Panc1 (cell line): Measurements from ENCODE around the gene KLK13. TPM values are rescaled to one million over a fixed set of nuclear protein-coding genes. Genes with fewer than 3 reads are reported as not detected.

Experiments used
- ATAC-seq: fragments of 200-7000 bp; cut with Tn5 transposase; 2 replicates; pipeline ENCODE4 v1.9.1; 2020; ENCODE audit warnings: mild to moderate bottlenecking, moderate library complexity
- BruUV-seq: library from RNA; stranded (reverse); fragments of 400-500 nt; replicated peaks from 2 replicates; lab custom pipeline; 2021; lab: Mats Ljungman, UMichigan
- CTCF ChIA-PET: fragments of 300-600 bp; sonication (Branson Sonifier 250); formaldehyde crosslinking; loops from one replicate; lab custom pipeline; 2022; ENCODE audit warnings: antibody characterized with exemption; lab: Charles Lee
- POLR2A ChIA-PET: fragments of 300-600 bp; sonication (Branson Sonifier 250); formaldehyde crosslinking; loops from one replicate; lab custom pipeline; 2022; ENCODE audit warnings: antibody characterized with exemption; lab: Charles Lee
- DNase-seq: peaks from one replicate; pipeline ENCODE4 v3.0.0-alpha.2; 2010; ENCODE audit warnings: low read depth, low spot score
- H3K27ac ChIP-seq: 2 replicates; pipeline ENCODE4 v1.5.1; 2011; ENCODE audit warnings: mild to moderate bottlenecking, low read length, inconsistent platforms
- H3K27me3 ChIP-seq: fragments of 200-500 bp; sonication (Bioruptor generic); 2 replicates; pipeline ENCODE4 v1.6.0; 2014; ENCODE audit warnings: low read length, inconsistent platforms; ENCODE audit not compliant: control insufficient read depth, insufficient read depth
- H3K36me3 ChIP-seq: fragments of 200-500 bp; sonication (Bioruptor generic); 2 replicates; pipeline ENCODE4 v1.5.1; 2014; ENCODE audit warnings: inconsistent platforms, mild to moderate bottlenecking, low read length, moderate library complexity; ENCODE audit not compliant: control insufficient read depth, insufficient read depth
- H3K4me1 ChIP-seq: 2 replicates; pipeline ENCODE4 v1.5.1; 2011; ENCODE audit warnings: inconsistent platforms, mild to moderate bottlenecking, low read length, moderate library complexity; ENCODE audit not compliant: control insufficient read depth, insufficient read depth
- H3K4me3 ChIP-seq, 2 experiments: 2 replicates each; pipeline ENCODE4 v1.5.1; 2011 to 2012; ENCODE audit warnings: low read depth in 2 of 2, low read length in 2 of 2, mild to moderate bottlenecking in 2 of 2, inconsistent platforms in 1 of 2, moderate library complexity in 1 of 2
- H3K9me3 ChIP-seq: fragments of 200-500 bp; sonication (Bioruptor generic); 2 replicates; pipeline ENCODE4 v1.5.1; 2014; ENCODE audit warnings: low read depth, mild to moderate bottlenecking, inconsistent platforms, low read length, moderate library complexity; ENCODE audit not compliant: control insufficient read depth, insufficient read depth
- POLR2AphosphoS5 ChIP-seq: IDR thresholded peaks from 2 replicates; pipeline ENCODE4 v1.6.1; 2012; ENCODE audit warnings: mild to moderate bottlenecking, low read depth, low read length, moderate library complexity
- SIN3A ChIP-seq: IDR thresholded peaks from 2 replicates; pipeline ENCODE4 v1.6.1; 2012; ENCODE audit warnings: low read depth, mild to moderate bottlenecking, low read length, moderate library complexity, borderline replicate concordance; ENCODE audit not compliant: insufficient read depth
- TCF7L2 ChIP-seq: IDR thresholded peaks from 2 replicates; pipeline ENCODE4 v1.6.1; 2011; ENCODE audit warnings: mild to moderate bottlenecking, low read depth, low read length, inconsistent platforms
- in situ Hi-C: cut with HindIII; loops from 2 replicates; pipeline ENCODE4 v1.10.0; 2016; ENCODE audit warnings: low sequenced_read_pairs, low pct_unique_long_range_greater_than_20kb
- intact Hi-C: fragments of 100-400 bp; cut with micrococcal nuclease; formaldehyde crosslinking; loops from one replicate; pipeline ENCODE4 v1.10.0; 2022; ENCODE audit not compliant: unreplicated experiment
- total RNA-seq: library from RNA; stranded (reverse); gene quantifications from one replicate; pipeline ENCODE4 v1.2.1, GENCODE V29; 2021; ENCODE audit not compliant: unreplicated experiment
- TF ChIP-seq, protein P1 (sequence below), 2 experiments: IDR thresholded peaks; 2 replicates each; pipeline ENCODE4 v1.6.1; 2011 to 2012; ENCODE audit warnings: low read depth in 2 of 2, control low read depth in 1 of 2, low read length in 1 of 2, mild to moderate bottlenecking in 1 of 2, moderate library complexity in 1 of 2; ENCODE audit not compliant: insufficient read depth in 1 of 2
- TF ChIP-seq, protein P2 (sequence below): fragments of 450-650 bp; IDR thresholded peaks from 2 replicates; pipeline ENCODE4 v1.5.1; 2017; ENCODE audit warnings: mild to moderate bottlenecking

Gene KLK13
- total RNA-seq, 1 experiment from 2014 or later: not detected

DNA sequence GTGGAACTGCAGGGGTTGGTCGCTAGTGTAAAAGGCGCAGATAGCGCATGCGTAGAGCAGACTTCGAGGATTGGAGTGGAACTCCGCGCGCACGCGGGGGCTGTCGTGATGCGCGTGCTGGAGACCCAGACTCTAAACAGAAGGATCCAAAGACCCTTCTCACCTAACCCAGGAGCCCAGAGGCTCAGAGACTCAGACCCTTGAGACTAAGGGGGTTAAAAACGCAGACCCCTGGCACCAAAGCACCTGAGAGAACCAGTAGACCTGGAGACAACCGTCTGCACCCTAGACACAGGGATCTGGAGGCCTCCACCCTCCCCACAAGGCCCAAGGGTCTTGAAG is 43.9 kb upstream of the KLK13 start:
- Histone ChIP-seq H3K27ac (peak overlapping the region; percentile 78), H3K4me3 (peak overlapping the region; percentile 76 to 79), H3K4me1 (0 out of 2 replicates have a peak, but pooled peaks cover 3% of the 10 kb centered on the region), H3K36me3 (no peaks in the 10 kb centered on the region; the same call in 1 of the 2 replicates), H3K9me3 (no peaks in the 10 kb centered on the region), H3K27me3 (no peaks in the 10 kb centered on the region; the same call in 1 of the 2 replicates)
- POLR2A ChIA-PET: no interaction called here
- TF ChIP-seq SIN3A (no peak), TCF7L2 (no peak), POLR2AphosphoS5 (no peak)
- TF ChIP-seq, protein P1, sequence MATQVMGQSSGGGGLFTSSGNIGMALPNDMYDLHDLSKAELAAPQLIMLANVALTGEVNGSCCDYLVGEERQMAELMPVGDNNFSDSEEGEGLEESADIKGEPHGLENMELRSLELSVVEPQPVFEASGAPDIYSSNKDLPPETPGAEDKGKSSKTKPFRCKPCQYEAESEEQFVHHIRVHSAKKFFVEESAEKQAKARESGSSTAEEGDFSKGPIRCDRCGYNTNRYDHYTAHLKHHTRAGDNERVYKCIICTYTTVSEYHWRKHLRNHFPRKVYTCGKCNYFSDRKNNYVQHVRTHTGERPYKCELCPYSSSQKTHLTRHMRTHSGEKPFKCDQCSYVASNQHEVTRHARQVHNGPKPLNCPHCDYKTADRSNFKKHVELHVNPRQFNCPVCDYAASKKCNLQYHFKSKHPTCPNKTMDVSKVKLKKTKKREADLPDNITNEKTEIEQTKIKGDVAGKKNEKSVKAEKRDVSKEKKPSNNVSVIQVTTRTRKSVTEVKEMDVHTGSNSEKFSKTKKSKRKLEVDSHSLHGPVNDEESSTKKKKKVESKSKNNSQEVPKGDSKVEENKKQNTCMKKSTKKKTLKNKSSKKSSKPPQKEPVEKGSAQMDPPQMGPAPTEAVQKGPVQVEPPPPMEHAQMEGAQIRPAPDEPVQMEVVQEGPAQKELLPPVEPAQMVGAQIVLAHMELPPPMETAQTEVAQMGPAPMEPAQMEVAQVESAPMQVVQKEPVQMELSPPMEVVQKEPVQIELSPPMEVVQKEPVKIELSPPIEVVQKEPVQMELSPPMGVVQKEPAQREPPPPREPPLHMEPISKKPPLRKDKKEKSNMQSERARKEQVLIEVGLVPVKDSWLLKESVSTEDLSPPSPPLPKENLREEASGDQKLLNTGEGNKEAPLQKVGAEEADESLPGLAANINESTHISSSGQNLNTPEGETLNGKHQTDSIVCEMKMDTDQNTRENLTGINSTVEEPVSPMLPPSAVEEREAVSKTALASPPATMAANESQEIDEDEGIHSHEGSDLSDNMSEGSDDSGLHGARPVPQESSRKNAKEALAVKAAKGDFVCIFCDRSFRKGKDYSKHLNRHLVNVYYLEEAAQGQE (IDR thresholded peaks at IDR 0.05; ENCODE audit: insufficient read depth in 1 of 2, low read depth in 2 of 2, low read length in 1 of 2): no peak
- TF ChIP-seq, protein P2, sequence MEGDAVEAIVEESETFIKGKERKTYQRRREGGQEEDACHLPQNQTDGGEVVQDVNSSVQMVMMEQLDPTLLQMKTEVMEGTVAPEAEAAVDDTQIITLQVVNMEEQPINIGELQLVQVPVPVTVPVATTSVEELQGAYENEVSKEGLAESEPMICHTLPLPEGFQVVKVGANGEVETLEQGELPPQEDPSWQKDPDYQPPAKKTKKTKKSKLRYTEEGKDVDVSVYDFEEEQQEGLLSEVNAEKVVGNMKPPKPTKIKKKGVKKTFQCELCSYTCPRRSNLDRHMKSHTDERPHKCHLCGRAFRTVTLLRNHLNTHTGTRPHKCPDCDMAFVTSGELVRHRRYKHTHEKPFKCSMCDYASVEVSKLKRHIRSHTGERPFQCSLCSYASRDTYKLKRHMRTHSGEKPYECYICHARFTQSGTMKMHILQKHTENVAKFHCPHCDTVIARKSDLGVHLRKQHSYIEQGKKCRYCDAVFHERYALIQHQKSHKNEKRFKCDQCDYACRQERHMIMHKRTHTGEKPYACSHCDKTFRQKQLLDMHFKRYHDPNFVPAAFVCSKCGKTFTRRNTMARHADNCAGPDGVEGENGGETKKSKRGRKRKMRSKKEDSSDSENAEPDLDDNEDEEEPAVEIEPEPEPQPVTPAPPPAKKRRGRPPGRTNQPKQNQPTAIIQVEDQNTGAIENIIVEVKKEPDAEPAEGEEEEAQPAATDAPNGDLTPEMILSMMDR: no peak
- no TSS peak for BruUV-seq
- no peak for DNase-seq
- CTCF ChIA-PET: interaction anchor here (1.0 kb wide), 1 partner anchor 48 kb away, joined by 4 read pairs; no protein-coding TSS in a partner anchor
- in situ Hi-C loops (no loop called here), intact Hi-C loops (no loop called here)
- ATAC-seq: peak; percentile 50

DNA sequence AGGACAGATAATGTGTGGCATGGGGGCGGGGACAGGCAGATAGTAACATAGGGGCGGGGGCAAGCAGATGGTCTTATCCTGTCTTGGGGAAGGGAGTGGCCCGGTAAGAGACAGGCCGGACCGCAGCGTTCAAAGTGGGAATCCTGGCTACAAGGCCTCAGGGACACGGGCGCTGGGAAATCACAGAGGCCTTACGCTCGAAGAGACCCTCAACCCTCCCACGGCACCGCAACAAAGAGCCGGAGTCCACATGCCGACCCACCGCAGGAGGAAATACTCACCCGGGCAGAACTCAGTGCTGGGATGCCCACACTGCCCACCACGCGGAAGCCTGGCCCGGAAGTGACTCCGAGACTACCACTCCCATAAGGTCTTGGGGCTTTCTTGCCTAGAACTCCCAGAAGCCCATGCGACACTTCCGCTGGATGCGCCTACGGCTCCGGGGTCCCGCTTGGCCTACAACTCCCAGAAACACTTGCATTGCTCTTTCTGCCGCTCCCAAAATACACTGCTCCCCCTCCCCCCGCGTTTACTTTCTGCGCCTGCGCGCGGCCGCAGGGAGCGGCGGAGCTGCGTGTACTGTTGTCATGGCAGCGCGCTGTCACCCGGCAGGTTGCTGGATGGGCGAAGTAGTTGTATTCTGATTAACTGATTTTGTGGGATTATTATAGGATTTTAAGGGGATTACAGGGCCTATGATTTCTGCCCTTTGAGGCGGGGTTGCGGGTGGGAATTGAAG is 43.3 kb upstream of the KLK13 start, which contains the start of gene CTU1:
CTU1 (minus strand) TSS at position 344 of the 739 bp plus-strand sequence. CDS start 3,840 bp downstream, outside the sequence.
- 0 out of 2 replicates have a peak, but pooled peaks cover 3% of the 10 kb centered on the region for H3K4me1 ChIP-seq
- in situ Hi-C loops: no loop called here
- POLR2A ChIA-PET: no interaction called here
- no peaks in the 10 kb centered on the region for H3K9me3 ChIP-seq
- no peaks in the 10 kb centered on the region; the same call in 1 of the 2 replicates for H3K27me3 ChIP-seq
- intact Hi-C loops: no loop called here
- TF ChIP-seq TCF7L2 (no peak), SIN3A (peak; percentile 51; the same call in 1 of the 2 replicates), POLR2AphosphoS5 (peak; percentile 62)
- TF ChIP-seq, protein P1 (IDR thresholded peaks at IDR 0.05; ENCODE audit: insufficient read depth in 1 of 2, low read depth in 2 of 2, low read length in 1 of 2): no peak
- H3K36me3 ChIP-seq: no peaks in the 10 kb centered on the region; the same call in 1 of the 2 replicates
- peak within 1 kb of the TSS; percentile 78 for H3K27ac ChIP-seq
- DNase-seq (peak; percentile 88), ATAC-seq (peak; percentile 99)
- no TSS peak for BruUV-seq
- peak within 1 kb of the TSS; percentile 76 to 79 for H3K4me3 ChIP-seq
- CTCF ChIA-PET: interaction anchor here (1.0 kb wide), 1 partner anchor 48 kb away, joined by 4 read pairs; no protein-coding TSS in a partner anchor
